Peyer's patch (tissue), 4 donors: ENCODE results near the gene DFFB.

Experiments
- POLR2A ChIP-seq, 2 donors: fragments of 450-650 bp; IDR thresholded peaks; one replicate each; pipeline ENCODE4 v1.5.1; 2017; ENCODE audit warnings: antibody characterized with exemption in 2 of 2, mild to moderate bottlenecking in 2 of 2, moderate library complexity in 2 of 2
- TF ChIP-seq, protein P1 (sequence below), 6 experiments: fragments of 450-650 bp in 4 of 6; fragments of 200-600 bp in 2 of 6; sonication (generic) in 1 of 6; IDR thresholded peaks; one replicate each; pipeline ENCODE4 v1.5.1; 2017 to 2019; ENCODE audit warnings: antibody characterized with exemption in 6 of 6, mild to moderate bottlenecking in 3 of 6, moderate library complexity in 1 of 6

DNA sequence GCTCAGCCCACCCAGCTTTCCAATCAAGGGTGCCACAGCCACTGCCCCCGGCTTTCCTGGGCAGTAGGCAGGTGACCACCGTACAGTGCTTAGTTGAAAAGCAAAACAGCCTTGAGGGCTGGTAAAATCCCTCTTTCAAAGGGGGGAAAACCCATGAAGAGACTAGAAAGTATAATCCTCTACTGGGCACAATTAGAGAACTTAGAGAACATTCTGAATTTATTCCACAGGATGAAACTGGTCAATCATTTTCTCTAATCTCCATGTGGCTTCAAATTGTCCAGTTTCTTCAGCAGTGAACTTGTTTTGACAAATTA lies 45.7 kb upstream of the DFFB start:
- TF ChIP-seq, protein P1, sequence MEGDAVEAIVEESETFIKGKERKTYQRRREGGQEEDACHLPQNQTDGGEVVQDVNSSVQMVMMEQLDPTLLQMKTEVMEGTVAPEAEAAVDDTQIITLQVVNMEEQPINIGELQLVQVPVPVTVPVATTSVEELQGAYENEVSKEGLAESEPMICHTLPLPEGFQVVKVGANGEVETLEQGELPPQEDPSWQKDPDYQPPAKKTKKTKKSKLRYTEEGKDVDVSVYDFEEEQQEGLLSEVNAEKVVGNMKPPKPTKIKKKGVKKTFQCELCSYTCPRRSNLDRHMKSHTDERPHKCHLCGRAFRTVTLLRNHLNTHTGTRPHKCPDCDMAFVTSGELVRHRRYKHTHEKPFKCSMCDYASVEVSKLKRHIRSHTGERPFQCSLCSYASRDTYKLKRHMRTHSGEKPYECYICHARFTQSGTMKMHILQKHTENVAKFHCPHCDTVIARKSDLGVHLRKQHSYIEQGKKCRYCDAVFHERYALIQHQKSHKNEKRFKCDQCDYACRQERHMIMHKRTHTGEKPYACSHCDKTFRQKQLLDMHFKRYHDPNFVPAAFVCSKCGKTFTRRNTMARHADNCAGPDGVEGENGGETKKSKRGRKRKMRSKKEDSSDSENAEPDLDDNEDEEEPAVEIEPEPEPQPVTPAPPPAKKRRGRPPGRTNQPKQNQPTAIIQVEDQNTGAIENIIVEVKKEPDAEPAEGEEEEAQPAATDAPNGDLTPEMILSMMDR (IDR thresholded peaks at IDR 0.05), result no peak
- no peak for TF ChIP-seq POLR2A (IDR thresholded peaks at IDR 0.05)
